ENCODE measurements around the gene ANKRD17. TPM values are rescaled to one million over a fixed set of nuclear protein-coding genes. Genes with fewer than 3 reads are reported as not detected.

ANKRD17 gene
- total RNA-seq, 5 donors from 2014 or later (not counting 1 experiment from before 2014, with no cell fraction given) = 48.6 to 63.8 (median 51.8) TPM

DNA sequence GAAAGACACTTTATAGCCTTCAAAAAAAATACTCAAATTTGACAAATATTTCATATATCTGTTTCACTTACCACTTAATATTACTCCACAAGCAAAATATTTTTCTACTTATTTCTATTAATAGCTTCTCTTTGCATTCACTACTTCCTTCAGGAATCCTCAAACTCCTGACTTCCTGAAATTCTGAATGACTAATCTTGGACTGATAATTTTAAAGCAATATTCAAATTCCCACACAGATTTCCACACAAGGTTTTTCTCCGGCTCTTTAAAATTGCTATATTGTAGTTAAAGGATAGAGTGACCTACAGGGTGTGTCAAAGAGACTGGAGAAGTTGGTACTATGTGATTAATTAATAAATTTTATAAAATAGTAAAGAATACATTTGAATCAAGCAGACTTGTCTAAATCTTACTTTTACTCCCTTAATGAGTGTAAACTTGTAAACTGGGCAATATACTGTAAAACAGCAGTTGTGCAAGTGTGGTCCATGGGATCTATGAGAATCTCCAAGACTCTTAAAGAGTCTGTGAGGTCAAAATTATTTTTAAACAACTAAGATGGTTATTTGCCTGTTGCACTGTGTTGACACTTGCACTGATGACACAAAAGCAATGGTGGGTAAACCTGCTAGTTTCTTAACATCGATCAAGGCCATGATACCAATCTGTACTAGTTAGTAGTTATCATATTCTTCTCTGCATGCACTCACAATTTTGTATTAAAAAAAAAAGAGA lies 44.5 kb downstream of the ANKRD17 start:
- Mint-ChIP-seq H3K27ac (no peak overlapping the region), H3K27me3 (no peaks in the 10 kb centered on the region), H3K4me1 (peaks cover 41 to 60% (median 52%) of the 10 kb centered on the region in 3 donors), H3K4me3 (no peak overlapping the region), H3K9me3 (no peaks in the 10 kb centered on the region), H3K36me3 (peaks cover 17% of the 10 kb centered on the region)
- DNase-seq (no peak), ATAC-seq (replicated peaks in 1 of 4) (no peak)
- Histone ChIP-seq H3K27ac (ENCODE audit: low read length) (no peak overlapping the region), H3K4me1 (ENCODE audit: control insufficient read depth in 1 of 2, extremely low read depth in 1 of 2, insufficient read depth in 2 of 2, low read length in 2 of 2) (peaks cover 0 to 2% of the 10 kb centered on the region in 2 experiments), H3K27me3 (replicated peaks in 1 of 2; ENCODE audit: control insufficient read depth in 2 of 2, extremely low read depth in 1 of 2, insufficient read depth in 2 of 2, low read length in 1 of 2) (no peaks in the 10 kb centered on the region), H3K36me3 (ENCODE audit: control insufficient read depth in 2 of 2, extremely low read depth in 1 of 2, insufficient read depth in 1 of 2, low read length in 1 of 2) (peaks cover 0 to 2% of the 10 kb centered on the region in 2 donors), H3K4me3 (ENCODE audit: control insufficient read depth in 1 of 2, extremely low read depth in 1 of 2, low read length in 1 of 2) (no peak overlapping the region), H3K9me3 (no peaks in the 10 kb centered on the region)
- WGBS (ENCODE audit: insufficient coverage) = no CpG with 5 or more reads among the region's 2 CpGs
- POLR2A ChIA-PET = no interaction called here
- CTCF ChIA-PET = interaction anchor here in 1 of 2 donors (0.7 kb wide), 1 partner anchor 86 kb away, joined by 3 read pairs; no protein-coding TSS in a partner anchor

GRCh38 chr4:73212982-73213730 lies 45.4 kb downstream of the ANKRD17 start:
- CTCF ChIA-PET = interaction anchor here in 1 of 2 donors (0.7 kb wide), 3 partner anchors 42 to 440 kb away, joined by 3 to 4 read pairs (median 3); no protein-coding TSS in a partner anchor
- Mint-ChIP-seq H3K4me3 (no peak overlapping the region), H3K36me3 (peaks cover 24% of the 10 kb centered on the region), H3K4me1 (peaks cover 41 to 64% (median 55%) of the 10 kb centered on the region in 3 donors), H3K9me3 (no peaks in the 10 kb centered on the region), H3K27ac (no peak overlapping the region), H3K27me3 (no peaks in the 10 kb centered on the region)
- no CpG with 5 or more reads among the region's 1 CpG for WGBS (ENCODE audit: insufficient coverage)
- H3K9me3 ChIP-seq = no peaks in the 10 kb centered on the region
- no peak overlapping the region for H3K27ac ChIP-seq (ENCODE audit: low read length)
- no peak for DNase-seq
- no peak overlapping the region for H3K4me3 ChIP-seq (ENCODE audit: control insufficient read depth in 1 of 2, extremely low read depth in 1 of 2, low read length in 1 of 2)
- no peaks in the 10 kb centered on the region for H3K27me3 ChIP-seq (replicated peaks in 1 of 2; ENCODE audit: control insufficient read depth in 2 of 2, extremely low read depth in 1 of 2, insufficient read depth in 2 of 2, low read length in 1 of 2)
- ATAC-seq (replicated peaks in 1 of 4) = no peak
- POLR2A ChIA-PET = interaction anchor here (0.6 to 0.7 kb wide), 2 partner anchors 9 to 36 kb away, joined by 4 to 8 read pairs; no protein-coding TSS in a partner anchor
- H3K36me3 ChIP-seq (ENCODE audit: control insufficient read depth in 2 of 2, extremely low read depth in 1 of 2, insufficient read depth in 1 of 2, low read length in 1 of 2) = peaks cover 0 to 2% of the 10 kb centered on the region in 2 donors
- H3K4me1 ChIP-seq (ENCODE audit: control insufficient read depth in 1 of 2, extremely low read depth in 1 of 2, insufficient read depth in 2 of 2, low read length in 2 of 2) = peaks cover 0 to 2% of the 10 kb centered on the region in 2 experiments

DNA sequence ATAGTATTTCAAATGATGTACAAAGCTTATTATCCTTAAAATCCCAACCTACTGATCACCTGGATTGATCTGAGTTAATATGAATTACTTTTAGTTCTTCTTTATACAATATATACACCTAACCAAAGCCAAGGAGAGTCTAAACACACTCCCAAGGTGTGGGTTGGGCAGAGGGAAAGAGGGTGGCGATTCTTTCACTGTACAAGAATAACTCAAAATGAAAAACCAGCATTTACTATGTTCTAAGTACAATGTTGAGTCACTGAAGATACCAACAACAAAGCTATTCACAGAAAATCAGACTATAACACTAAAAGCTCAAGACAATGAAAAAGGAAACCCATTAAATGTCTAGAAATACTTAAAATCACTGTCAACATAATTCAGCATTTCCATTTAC lies 46.6 kb downstream of the ANKRD17 start:
- H3K4me1 ChIP-seq (ENCODE audit: control insufficient read depth in 1 of 2, extremely low read depth in 1 of 2, insufficient read depth in 2 of 2, low read length in 2 of 2) = peaks cover 0 to 2% of the 10 kb centered on the region in 2 experiments
- no peaks in the 10 kb centered on the region for H3K9me3 ChIP-seq
- no peak overlapping the region for H3K27ac Mint-ChIP-seq
- no peak for DNase-seq
- peaks cover 41 to 61% (median 57%) of the 10 kb centered on the region in 3 donors for H3K4me1 Mint-ChIP-seq
- no peak overlapping the region for H3K27ac ChIP-seq (ENCODE audit: low read length)
- peaks cover 0 to 2% of the 10 kb centered on the region in 2 donors for H3K36me3 ChIP-seq (ENCODE audit: control insufficient read depth in 2 of 2, extremely low read depth in 1 of 2, insufficient read depth in 1 of 2, low read length in 1 of 2)
- no peaks in the 10 kb centered on the region for H3K27me3 ChIP-seq (replicated peaks in 1 of 2; ENCODE audit: control insufficient read depth in 2 of 2, extremely low read depth in 1 of 2, insufficient read depth in 2 of 2, low read length in 1 of 2)
- WGBS (ENCODE audit: insufficient coverage) = no CpG with 5 or more reads among the region's 1 CpG
- peaks cover 0 to 5% (median 3%) of the 10 kb centered on the region in 3 donors for H3K9me3 Mint-ChIP-seq
- ChIA-PET CTCF (interaction anchor here (0.6 to 0.8 kb wide), 4 partner anchors 10 to 559 kb away, joined by 3 to 4 read pairs (median 3); no protein-coding TSS in a partner anchor), POLR2A (interaction anchor here in 1 of 2 donors (0.9 kb wide), 1 partner anchor 11 kb away, joined by 3 read pairs; no protein-coding TSS in a partner anchor)
- peaks cover 23% of the 10 kb centered on the region for H3K36me3 Mint-ChIP-seq
- no peaks in the 10 kb centered on the region for H3K27me3 Mint-ChIP-seq
- H3K4me3 ChIP-seq (ENCODE audit: control insufficient read depth in 1 of 2, extremely low read depth in 1 of 2, low read length in 1 of 2) = no peak overlapping the region
- no peak overlapping the region for H3K4me3 Mint-ChIP-seq
- ATAC-seq (replicated peaks in 1 of 4) = no peak

DNA sequence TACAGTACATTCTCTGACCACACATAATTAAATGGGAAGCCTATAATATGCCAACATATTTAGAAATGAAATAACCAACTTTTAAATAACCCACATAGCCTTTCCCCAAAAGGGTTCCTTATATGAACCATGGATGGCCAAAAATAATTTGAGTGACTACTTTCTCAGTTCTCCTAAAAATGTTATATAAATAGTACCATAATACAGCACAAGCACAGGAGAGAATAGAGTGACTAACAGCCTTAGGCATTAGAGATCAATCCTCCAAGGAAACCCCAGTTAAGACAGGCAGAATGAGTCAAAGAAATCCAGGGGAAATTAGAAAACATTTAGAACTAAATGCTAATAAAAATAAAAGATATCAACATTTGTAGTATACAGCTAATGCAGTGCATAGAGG lies 50.2 kb downstream of the ANKRD17 start:
- CTCF ChIA-PET = interaction anchor here in 1 of 2 donors (0.7 kb wide), 1 partner anchor 58 kb away, joined by 3 read pairs; no protein-coding TSS in a partner anchor

GRCh38 chr4:73206236-73206635 lies 52.4 kb downstream of the ANKRD17 start:
- peaks cover 0 to 2% of the 10 kb centered on the region in 2 experiments for H3K4me1 ChIP-seq (ENCODE audit: control insufficient read depth in 1 of 2, extremely low read depth in 1 of 2, insufficient read depth in 2 of 2, low read length in 2 of 2)
- no CpG with 5 or more reads among the region's 3 CpGs for WGBS (ENCODE audit: insufficient coverage)

More for the DNA sequence above, 50.2 kb downstream of the ANKRD17 start:
- H3K27me3 ChIP-seq (replicated peaks in 1 of 2; ENCODE audit: control insufficient read depth in 2 of 2, extremely low read depth in 1 of 2, insufficient read depth in 2 of 2, low read length in 1 of 2) = no peaks in the 10 kb centered on the region
- no peak for ATAC-seq (replicated peaks in 1 of 4)
- no peaks in the 10 kb centered on the region for H3K4me1 ChIP-seq (ENCODE audit: control insufficient read depth in 1 of 2, extremely low read depth in 1 of 2, insufficient read depth in 2 of 2, low read length in 2 of 2)
- Mint-ChIP-seq H3K36me3 (peaks cover 42% of the 10 kb centered on the region), H3K9me3 (peaks cover 3 to 8% (median 6%) of the 10 kb centered on the region in 3 donors), H3K27me3 (no peaks in the 10 kb centered on the region), H3K4me3 (no peak overlapping the region), H3K4me1 (peaks cover 53 to 64% (median 58%) of the 10 kb centered on the region in 3 donors), H3K27ac (no peak overlapping the region)
- H3K36me3 ChIP-seq (ENCODE audit: control insufficient read depth in 2 of 2, extremely low read depth in 1 of 2, insufficient read depth in 1 of 2, low read length in 1 of 2) = no peaks in the 10 kb centered on the region
- POLR2A ChIA-PET = no interaction called here
- H3K4me3 ChIP-seq (ENCODE audit: control insufficient read depth in 1 of 2, extremely low read depth in 1 of 2, low read length in 1 of 2) = no peak overlapping the region
- no peaks in the 10 kb centered on the region for H3K9me3 ChIP-seq
- H3K27ac ChIP-seq (ENCODE audit: low read length) = no peak overlapping the region
- DNase-seq = no peak

GRCh38 chr4:73205482-73205881 lies 53.1 kb downstream of the ANKRD17 start:
- Mint-ChIP-seq H3K9me3 (peaks cover 6 to 23% (median 9%) of the 10 kb centered on the region in 3 donors), H3K27me3 (no peaks in the 10 kb centered on the region), H3K27ac (no peak overlapping the region), H3K4me1 (peaks cover 46 to 66% (median 56%) of the 10 kb centered on the region in 3 donors), H3K4me3 (no peak overlapping the region), H3K36me3 (peaks cover 42% of the 10 kb centered on the region)
- H3K9me3 ChIP-seq = peaks cover 3% of the 10 kb centered on the region
- ATAC-seq (replicated peaks in 1 of 4) = no peak
- POLR2A ChIA-PET = no interaction called here
- H3K4me1 ChIP-seq (ENCODE audit: control insufficient read depth in 1 of 2, extremely low read depth in 1 of 2, insufficient read depth in 2 of 2, low read length in 2 of 2) = peaks cover 0 to 2% of the 10 kb centered on the region in 2 experiments
- no peak overlapping the region for H3K4me3 ChIP-seq (ENCODE audit: control insufficient read depth in 1 of 2, extremely low read depth in 1 of 2, low read length in 1 of 2)
- H3K27me3 ChIP-seq (replicated peaks in 1 of 2; ENCODE audit: control insufficient read depth in 2 of 2, extremely low read depth in 1 of 2, insufficient read depth in 2 of 2, low read length in 1 of 2) = no peaks in the 10 kb centered on the region
- no peaks in the 10 kb centered on the region for H3K36me3 ChIP-seq (ENCODE audit: control insufficient read depth in 2 of 2, extremely low read depth in 1 of 2, insufficient read depth in 1 of 2, low read length in 1 of 2)
- CTCF ChIA-PET = interaction anchor here in 1 of 2 donors (0.7 kb wide), 1 partner anchor 43 kb away, joined by 3 read pairs; no protein-coding TSS in a partner anchor
- no peak overlapping the region for H3K27ac ChIP-seq (ENCODE audit: low read length)
- DNase-seq = no peak

More at GRCh38 chr4:73206236-73206635, 52.4 kb downstream of the ANKRD17 start:
- H3K9me3 Mint-ChIP-seq = peaks cover 6 to 23% (median 9%) of the 10 kb centered on the region in 3 donors
- CTCF ChIA-PET = no interaction called here
- Histone ChIP-seq H3K9me3 (peaks cover 3% of the 10 kb centered on the region), H3K27ac (ENCODE audit: low read length) (no peak overlapping the region), H3K27me3 (replicated peaks in 1 of 2; ENCODE audit: control insufficient read depth in 2 of 2, extremely low read depth in 1 of 2, insufficient read depth in 2 of 2, low read length in 1 of 2) (no peaks in the 10 kb centered on the region), H3K4me3 (ENCODE audit: control insufficient read depth in 1 of 2, extremely low read depth in 1 of 2, low read length in 1 of 2) (no peak overlapping the region), H3K36me3 (ENCODE audit: control insufficient read depth in 2 of 2, extremely low read depth in 1 of 2, insufficient read depth in 1 of 2, low read length in 1 of 2) (no peaks in the 10 kb centered on the region)
- no peak overlapping the region for H3K27ac Mint-ChIP-seq
- DNase-seq (no peak), ATAC-seq (replicated peaks in 1 of 4) (no peak)
- H3K27me3 Mint-ChIP-seq = no peaks in the 10 kb centered on the region
- no peak overlapping the region for H3K4me3 Mint-ChIP-seq
- peaks cover 52 to 69% (median 58%) of the 10 kb centered on the region in 3 donors for H3K4me1 Mint-ChIP-seq
- H3K36me3 Mint-ChIP-seq = peaks cover 45% of the 10 kb centered on the region
- POLR2A ChIA-PET = no interaction called here
